ENCODE data around the gene RASA3. TPM values are rescaled to one million over a fixed set of nuclear protein-coding genes. Genes with fewer than 3 reads are reported as not detected.

Gene RASA3
- total and polyA plus RNA-seq, 9 of the 15 experiments (the other 6 are each of a cell fraction or from before 2014, with no cell fraction given) = 0.72 to 25.3 (median 14.4) TPM

- no peak for TF ChIP-seq CEBPG (CRISPR knock-in tag; IDR thresholded peaks at IDR 0.05)
- no peak for TF ChIP-seq CEBPG (tag; conservative IDR thresholded peaks at IDR 0.05 in 1 of 2, IDR thresholded peaks at IDR 0.05 in 1 of 2)
- no peak for TF ChIP-seq PCBP1 (IDR thresholded peaks at IDR 0.05; ENCODE audit: low read depth, low read length, poor library complexity, severe bottlenecking)
- no peak for TF ChIP-seq ZNF146 (CRISPR knock-in tag; IDR thresholded peaks at IDR 0.05; ENCODE audit: unreplicated experiment)
These were observed 77.5 kb downstream of the RASA3 start (continued) for GRCh38 chr13:114054830-114055439.

GRCh38 chr13:114054264-114054663 lies 78.2 kb downstream of the RASA3 start:
- Histone ChIP-seq H3K36me3 (ENCODE audit: control insufficient read depth, insufficient read depth, low read length) (peaks cover 12% of the 10 kb centered on the region; the same call in 1 of the 3 replicates), H2AFZ (ENCODE audit: low read depth, low read length) (no peak overlapping the region), H3K27ac (ENCODE audit: extremely low read depth, low read depth, low read length) (no peak overlapping the region), H3K9me3 (replicated peaks; ENCODE audit: control insufficient read depth, insufficient read depth, low read depth, low read length) (no peaks in the 10 kb centered on the region), H3K27me3 (ENCODE audit: control insufficient read depth in 2 of 2, insufficient read depth in 2 of 2, low read length in 2 of 2) (no peaks in the 10 kb centered on the region), H3K4me1 (replicated peaks in 1 of 2; ENCODE audit: control insufficient read depth in 2 of 2, insufficient read depth in 2 of 2, low read length in 2 of 2) (peaks cover 4 to 53% of the 10 kb centered on the region in 2 experiments; a peak in 4 of 5 replicates), H3K4me2 (ENCODE audit: insufficient read depth, low read length) (no peak overlapping the region), H3K9ac (ENCODE audit: insufficient read depth in 1 of 2, low read depth in 2 of 2, low read length in 2 of 2) (no peak overlapping the region), H3K4me3 (no peak overlapping the region), H3K9me1 (ENCODE audit: control insufficient read depth, insufficient read depth, low read length) (no peaks in the 10 kb centered on the region), H3K79me2 (ENCODE audit: control insufficient read depth, insufficient read depth, low read length) (peaks cover 6% of the 10 kb centered on the region; the same call in 2 of the 3 replicates), H4K20me1 (replicated peaks; ENCODE audit: control insufficient read depth, insufficient read depth, low read length) (no peaks in the 10 kb centered on the region)
- TF ChIP-seq CBX8 (IDR thresholded peaks at IDR 0.05; ENCODE audit: borderline replicate concordance, extremely low read depth, low read depth, low read length, poor library complexity, severe bottlenecking) = no peak
- 0 out of 2 replicates have a peak, but pooled peaks have one; percentile 20 for TF ChIP-seq VEZF1 (CRISPR knock-in tag; IDR thresholded peaks at IDR 0.05)
- no peak for TF ChIP-seq PATZ1 (CRISPR knock-in tag; IDR thresholded peaks at IDR 0.05; ENCODE audit: borderline replicate concordance)
- in situ Hi-C loops (cut with MboI) (no loop called here), intact Hi-C loops (cut with micrococcal nuclease) (no loop called here)
- DNase-seq (ENCODE audit: extremely low read depth in 1 of 4, low spot score in 3 of 4) (peak; percentile 62 to 89 (median 86)), FAIRE-seq (peak; percentile 56), ATAC-seq (peak; percentile 100)
- WGBS (ENCODE audit: insufficient coverage, low coverage, missing lambda C conversion rate) = 8% methylated on average over 5 of the region's 5 CpGs
- ChIA-PET POLR2A (no interaction called here), CTCF (ENCODE audit: low intra/inter-chr PET ratio) (no interaction called here)
- no TSS peak for BruUV-seq (replicated peaks)

All from K562 (cell line).